Measurements from ENCODE around the gene PDE2A.

DNA sequence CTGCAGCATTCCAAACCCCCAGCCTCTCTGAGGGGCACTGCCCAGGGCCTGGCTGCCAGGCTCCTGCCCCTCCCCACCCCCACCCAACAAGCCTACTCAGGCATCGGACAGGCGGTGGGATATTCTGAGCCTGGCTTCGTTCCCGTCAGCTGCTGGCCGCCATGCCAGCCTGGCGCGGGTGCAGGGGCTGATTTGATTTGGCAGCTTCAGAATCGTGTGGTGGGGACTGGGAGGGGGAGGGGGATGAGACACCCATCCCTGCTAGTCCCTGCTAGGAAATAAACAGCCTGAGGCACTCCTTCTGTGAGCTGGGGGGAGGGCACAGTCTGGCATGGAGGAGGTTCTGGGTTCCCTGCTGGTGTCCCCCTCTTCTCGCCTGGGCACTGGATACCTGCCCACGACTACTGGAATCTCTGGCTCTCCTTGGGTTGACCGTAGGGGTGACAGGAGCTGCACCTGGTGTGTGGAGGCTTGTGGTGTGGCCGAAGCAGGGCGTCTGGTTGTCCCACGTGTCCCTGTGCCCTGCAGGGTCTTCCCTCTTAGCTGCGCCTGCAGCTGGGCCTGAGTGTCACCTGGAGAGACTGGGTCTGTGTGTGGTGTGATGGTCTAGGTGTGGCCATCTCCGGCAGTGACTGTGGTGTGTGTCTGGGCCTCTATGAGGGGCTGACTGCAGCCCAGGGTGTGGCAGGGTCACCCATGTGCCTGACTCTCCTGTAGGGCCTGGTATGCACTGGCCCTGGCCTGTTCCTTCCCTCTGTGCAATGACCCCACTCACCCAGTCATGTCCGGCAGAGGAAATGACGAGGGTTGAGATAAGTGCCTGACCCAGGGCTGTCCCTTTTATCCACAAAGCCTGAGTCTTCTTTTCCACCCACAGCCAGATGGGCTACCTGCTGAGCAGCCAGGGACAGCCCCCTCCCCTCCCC is 42.2 kb downstream of the PDE2A start:
- TF ChIP-seq EZH2 (IDR thresholded peaks at IDR 0.05; ENCODE audit: low read depth): no peak
- TF ChIP-seq, protein P1, sequence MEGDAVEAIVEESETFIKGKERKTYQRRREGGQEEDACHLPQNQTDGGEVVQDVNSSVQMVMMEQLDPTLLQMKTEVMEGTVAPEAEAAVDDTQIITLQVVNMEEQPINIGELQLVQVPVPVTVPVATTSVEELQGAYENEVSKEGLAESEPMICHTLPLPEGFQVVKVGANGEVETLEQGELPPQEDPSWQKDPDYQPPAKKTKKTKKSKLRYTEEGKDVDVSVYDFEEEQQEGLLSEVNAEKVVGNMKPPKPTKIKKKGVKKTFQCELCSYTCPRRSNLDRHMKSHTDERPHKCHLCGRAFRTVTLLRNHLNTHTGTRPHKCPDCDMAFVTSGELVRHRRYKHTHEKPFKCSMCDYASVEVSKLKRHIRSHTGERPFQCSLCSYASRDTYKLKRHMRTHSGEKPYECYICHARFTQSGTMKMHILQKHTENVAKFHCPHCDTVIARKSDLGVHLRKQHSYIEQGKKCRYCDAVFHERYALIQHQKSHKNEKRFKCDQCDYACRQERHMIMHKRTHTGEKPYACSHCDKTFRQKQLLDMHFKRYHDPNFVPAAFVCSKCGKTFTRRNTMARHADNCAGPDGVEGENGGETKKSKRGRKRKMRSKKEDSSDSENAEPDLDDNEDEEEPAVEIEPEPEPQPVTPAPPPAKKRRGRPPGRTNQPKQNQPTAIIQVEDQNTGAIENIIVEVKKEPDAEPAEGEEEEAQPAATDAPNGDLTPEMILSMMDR (conservative IDR thresholded peaks at IDR 0.05): no peak

Measured in PC-9 (cell line).